Activated CD8-positive, alpha-beta memory T cell treated with anti-CD3 and anti-CD28 coated beads for 4 hours (primary cell): Measurements from ENCODE around the gene TWF2.

Experiments used
- DNase-seq, 2 donors: peaks; one replicate each; pipeline ENCODE4 v3.0.0-alpha.2; 2020; ENCODE audit warnings: low read depth in 2 of 2

The TWF2 gene

GRCh38 chr3:52222319-52223221, 16.4 kb downstream of the TWF2 start:
- no peak for DNase-seq

- no peak for DNase-seq
Observed at GRCh38 chr3:52221563-52222318, 17.2 kb downstream of the TWF2 start.

- DNase-seq: no peak
Observed at GRCh38 chr3:52221141-52221562, 17.8 kb downstream of the TWF2 start.

GRCh38 chr3:52220380-52221026, 18.5 kb downstream of the TWF2 start:
- DNase-seq: peak; percentile 74 to 76

GRCh38 chr3:52218937-52219650, 19.9 kb downstream of the TWF2 start:
- no peak for DNase-seq

GRCh38 chr3:52218454-52218853, 20.5 kb downstream of the TWF2 start:
- DNase-seq: no peak

- DNase-seq: no peak
Observed at GRCh38 chr3:52218026-52218425, 20.9 kb downstream of the TWF2 start.

GRCh38 chr3:52217409-52217805, 21.6 kb downstream of the TWF2 start:
- no peak for DNase-seq

GRCh38 chr3:52216585-52217408, 22.2 kb downstream of the TWF2 start:
- DNase-seq: peak in 1 of 2 donors; percentile 45

GRCh38 chr3:52215351-52215750, 23.6 kb downstream of the TWF2 start:
- no peak for DNase-seq

GRCh38 chr3:52213901-52214300, 25.1 kb downstream of the TWF2 start:
- DNase-seq: no peak

- no peak for DNase-seq
Observed at GRCh38 chr3:52213005-52213404, 26.0 kb downstream of the TWF2 start.

- DNase-seq: no peak
Observed at GRCh38 chr3:52211268-52211891, 27.6 kb downstream of the TWF2 start.

GRCh38 chr3:52210550-52211046, 28.4 kb downstream of the TWF2 start:
- DNase-seq: no peak

GRCh38 chr3:52210037-52210436, 28.9 kb downstream of the TWF2 start:
- no peak for DNase-seq

- no peak for DNase-seq
Observed at GRCh38 chr3:52208556-52208955, 30.4 kb downstream of the TWF2 start.

GRCh38 chr3:52205727-52206372, 33.1 kb downstream of the TWF2 start:
- DNase-seq: no peak

GRCh38 chr3:52204337-52205073, 34.5 kb downstream of the TWF2 start:
- DNase-seq: no peak

GRCh38 chr3:52203701-52204100, 35.3 kb downstream of the TWF2 start:
- DNase-seq: no peak
